Activated B cell treated with CpG ODN at 0.5 μM for 24 hours (primary cell): ENCODE data around the gene CEP95. TPM values are rescaled to one million over a fixed set of nuclear protein-coding genes. Genes with fewer than 3 reads are reported as not detected.

Source experiments
- ATAC-seq: fragments of 200-7000 bp; cut with Tn5 transposase; one replicate; pipeline ENCODE4 v1.10.0; 2021; ENCODE audit warnings: low read depth, mild to moderate bottlenecking, moderate library complexity
- CTCF ChIA-PET: fragments of 350-600 bp; sonication (Branson Sonifier 250); formaldehyde crosslinking; loops from one replicate; lab custom pipeline; 2021; ENCODE audit warnings: antibody characterized with exemption; lab: Charles Lee
- POLR2A ChIA-PET: fragments of 350-600 bp; sonication (Branson Sonifier 250); formaldehyde crosslinking; loops from one replicate; lab custom pipeline; 2021; ENCODE audit warnings: antibody characterized with exemption; lab: Charles Lee
- DNase-seq: peaks from one replicate; pipeline ENCODE4 v3.0.0; 2022
- H3K27ac Mint-ChIP-seq: one replicate; pipeline ENCODE4 v1.8.0; 2020; ENCODE audit warnings: mixed read lengths
- H3K27me3 Mint-ChIP-seq: one replicate; pipeline ENCODE4 v1.8.0; 2021; ENCODE audit warnings: mixed read lengths
- H3K36me3 Mint-ChIP-seq: one replicate; pipeline ENCODE4 v1.8.0; 2021; ENCODE audit warnings: low read depth, mixed read lengths
- H3K4me1 Mint-ChIP-seq: one replicate; pipeline ENCODE4 v1.8.0; 2021; ENCODE audit warnings: mixed read lengths
- H3K4me3 Mint-ChIP-seq: one replicate; pipeline ENCODE4 v1.8.0; 2020; ENCODE audit warnings: mild to moderate bottlenecking, mixed read lengths
- H3K9me3 Mint-ChIP-seq: one replicate; pipeline ENCODE4 v1.8.0; 2020; ENCODE audit warnings: mixed read lengths
- intact Hi-C: fragments of 100-400 bp; cut with micrococcal nuclease; formaldehyde crosslinking; loops from one replicate; pipeline ENCODE4 v1.15.1; 2024
- total RNA-seq: library from RNA; stranded (reverse); gene quantifications from 2 replicates; pipeline ENCODE4 v1.2.3, GENCODE V29; 2022
- TF ChIP-seq, protein P1 (sequence below): fragments of 200-600 bp; IDR thresholded peaks from one replicate; pipeline ENCODE4 v1.8.0; 2022; ENCODE audit warnings: antibody characterized with exemption, mild to moderate bottlenecking

The CEP95 gene
- total RNA-seq, 1 donor from 2014 or later, result 77.0 TPM

DNA sequence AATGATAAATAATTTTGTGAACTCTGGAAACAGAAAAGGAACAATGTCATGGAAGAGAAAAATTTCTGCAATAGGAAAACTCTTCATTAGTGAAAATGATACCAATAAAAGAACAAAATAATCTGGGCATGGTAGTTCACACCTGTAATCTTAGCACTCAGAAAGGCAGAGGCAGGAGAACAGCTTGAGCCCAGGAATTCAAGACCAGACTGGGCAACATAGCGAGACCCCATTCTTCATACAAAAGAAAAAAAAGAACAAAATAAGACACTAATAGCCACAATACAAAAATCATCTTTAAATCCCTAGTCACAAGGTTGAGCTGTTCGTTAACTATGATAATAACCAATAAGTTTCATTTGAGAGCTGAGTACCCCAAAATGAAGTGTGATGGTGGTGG, 18.5 kb upstream of the CEP95 start:
- peaks cover 78% of the 10 kb centered on the region for H3K36me3 Mint-ChIP-seq
- intact Hi-C loops, result no loop called here

DNA sequence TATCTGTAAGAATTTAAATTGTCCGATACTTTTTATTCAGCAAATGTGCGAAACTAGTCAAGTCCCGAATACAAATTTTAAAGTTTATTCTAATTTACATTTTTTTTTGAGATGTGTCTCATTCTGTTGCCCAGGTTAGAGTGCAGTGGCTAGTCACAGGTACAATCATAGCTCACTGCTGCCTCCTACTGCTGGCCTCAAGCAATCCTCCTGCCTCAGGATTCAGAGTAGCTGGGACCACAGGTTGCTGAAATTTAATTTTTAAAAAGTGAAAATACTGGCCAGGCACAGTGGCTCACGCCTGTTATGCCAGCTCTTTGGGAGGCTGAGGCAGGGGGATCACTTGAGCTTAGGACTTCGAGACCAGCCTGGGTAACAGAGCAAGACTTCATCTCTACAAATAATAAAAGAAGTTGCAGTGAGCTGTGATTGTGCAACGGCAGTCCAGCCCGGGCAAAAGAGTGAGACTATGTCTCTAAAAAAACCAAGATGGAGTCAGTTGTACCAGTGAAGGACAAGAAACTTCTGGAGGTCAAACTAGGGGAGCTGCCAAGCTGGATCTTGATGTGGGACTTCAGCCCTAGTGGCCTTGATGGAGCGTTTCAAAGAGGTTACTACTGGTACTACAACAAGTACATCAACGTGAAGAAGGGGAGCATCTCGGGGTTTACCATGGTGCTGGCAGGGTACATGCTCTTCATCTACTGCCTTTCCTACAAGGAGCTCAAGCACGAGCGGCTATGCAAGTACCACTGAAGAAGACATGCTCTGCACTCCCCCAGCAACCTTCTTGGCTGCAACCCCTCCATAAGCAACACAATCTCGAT, 15.5 kb upstream of the CEP95 start:
- Mint-ChIP-seq H3K4me1 (peaks cover 28% of the 10 kb centered on the region), H3K4me3 (no peak overlapping the region), H3K9me3 (no peaks in the 10 kb centered on the region), H3K36me3 (peaks cover 61% of the 10 kb centered on the region), H3K27ac (no peak overlapping the region), H3K27me3 (no peaks in the 10 kb centered on the region)
- ChIA-PET POLR2A (interaction anchor here (0.6 to 1.7 kb wide), 6 partner anchors 14 to 148 kb away, joined by 3 to 8 read pairs (median 5); partner anchors contain the start of genes CEP95 and DDX5), CTCF (interaction anchor here (0.6 to 5.7 kb wide), 20 partner anchors 8 to 187 kb away, joined by 3 to 174 read pairs (median 4); partner anchors contain the start of gene MILR1)
- DNase-seq (no peak), ATAC-seq (peak; percentile 72)
- intact Hi-C loops, result loop anchor here (1.0 to 5.0 kb wide), 3 partner anchors 71 to 184 kb away; no protein-coding TSS in a partner anchor
- TF ChIP-seq, protein P1, sequence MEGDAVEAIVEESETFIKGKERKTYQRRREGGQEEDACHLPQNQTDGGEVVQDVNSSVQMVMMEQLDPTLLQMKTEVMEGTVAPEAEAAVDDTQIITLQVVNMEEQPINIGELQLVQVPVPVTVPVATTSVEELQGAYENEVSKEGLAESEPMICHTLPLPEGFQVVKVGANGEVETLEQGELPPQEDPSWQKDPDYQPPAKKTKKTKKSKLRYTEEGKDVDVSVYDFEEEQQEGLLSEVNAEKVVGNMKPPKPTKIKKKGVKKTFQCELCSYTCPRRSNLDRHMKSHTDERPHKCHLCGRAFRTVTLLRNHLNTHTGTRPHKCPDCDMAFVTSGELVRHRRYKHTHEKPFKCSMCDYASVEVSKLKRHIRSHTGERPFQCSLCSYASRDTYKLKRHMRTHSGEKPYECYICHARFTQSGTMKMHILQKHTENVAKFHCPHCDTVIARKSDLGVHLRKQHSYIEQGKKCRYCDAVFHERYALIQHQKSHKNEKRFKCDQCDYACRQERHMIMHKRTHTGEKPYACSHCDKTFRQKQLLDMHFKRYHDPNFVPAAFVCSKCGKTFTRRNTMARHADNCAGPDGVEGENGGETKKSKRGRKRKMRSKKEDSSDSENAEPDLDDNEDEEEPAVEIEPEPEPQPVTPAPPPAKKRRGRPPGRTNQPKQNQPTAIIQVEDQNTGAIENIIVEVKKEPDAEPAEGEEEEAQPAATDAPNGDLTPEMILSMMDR, result no peak

More for the DNA sequence above, 18.5 kb upstream of the CEP95 start:
- no peak for DNase-seq
- H3K27me3 Mint-ChIP-seq, result no peaks in the 10 kb centered on the region
- ChIA-PET POLR2A (interaction anchor here (1.2 kb wide), 1 partner anchor 17 kb away, joined by 6 read pairs; no protein-coding TSS in a partner anchor), CTCF (interaction anchor here (1.6 to 5.7 kb wide), 2 partner anchors 39 to 70 kb away, joined by 3 to 174 read pairs; no protein-coding TSS in a partner anchor)
- H3K4me3 Mint-ChIP-seq, result no peak overlapping the region
- no peak for ATAC-seq
- peaks cover 4% of the 10 kb centered on the region for H3K4me1 Mint-ChIP-seq
- H3K27ac Mint-ChIP-seq, result no peak overlapping the region
- H3K9me3 Mint-ChIP-seq, result no peaks in the 10 kb centered on the region
- TF ChIP-seq, protein P1, result no peak

DNA sequence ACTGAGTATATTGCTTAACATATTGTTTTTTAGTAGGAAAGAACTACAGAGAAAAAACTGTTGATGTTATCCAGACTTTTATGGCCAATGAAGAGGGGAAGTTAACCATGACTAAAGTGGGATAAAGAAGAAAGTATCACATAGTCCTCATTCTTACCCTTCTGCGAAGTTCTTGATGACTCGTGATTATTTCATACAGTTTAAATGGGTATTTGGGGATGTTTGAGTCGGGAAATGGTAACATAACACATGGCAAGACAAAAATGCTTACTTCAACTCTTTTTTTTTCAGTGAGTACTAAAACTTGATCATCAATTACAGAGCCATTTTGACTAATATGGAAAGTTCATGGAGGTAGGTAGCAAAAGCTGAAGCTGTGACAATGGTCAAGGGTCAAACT, 14.8 kb upstream of the CEP95 start:
- Mint-ChIP-seq H3K9me3 (no peaks in the 10 kb centered on the region), H3K36me3 (peaks cover 65% of the 10 kb centered on the region), H3K4me1 (peaks cover 36% of the 10 kb centered on the region), H3K27me3 (no peaks in the 10 kb centered on the region), H3K27ac (no peak overlapping the region), H3K4me3 (no peak overlapping the region)
- ChIA-PET POLR2A (interaction anchor here (0.6 to 7.5 kb wide), 5 partner anchors 14 to 147 kb away, joined by 3 to 295 read pairs (median 5); partner anchors contain the start of genes CEP95 and DDX5), CTCF (interaction anchor here (0.8 to 5.7 kb wide), 7 partner anchors 10 to 86 kb away, joined by 3 to 174 read pairs (median 4); no protein-coding TSS in a partner anchor)
- ATAC-seq (no peak), DNase-seq (no peak)
- intact Hi-C loops, result loop anchor here (1.0 to 5.0 kb wide), 4 partner anchors 15 to 185 kb away; partner anchors contain the start of genes CEP95 and DDX5
- TF ChIP-seq, protein P1, result no peak

DNA sequence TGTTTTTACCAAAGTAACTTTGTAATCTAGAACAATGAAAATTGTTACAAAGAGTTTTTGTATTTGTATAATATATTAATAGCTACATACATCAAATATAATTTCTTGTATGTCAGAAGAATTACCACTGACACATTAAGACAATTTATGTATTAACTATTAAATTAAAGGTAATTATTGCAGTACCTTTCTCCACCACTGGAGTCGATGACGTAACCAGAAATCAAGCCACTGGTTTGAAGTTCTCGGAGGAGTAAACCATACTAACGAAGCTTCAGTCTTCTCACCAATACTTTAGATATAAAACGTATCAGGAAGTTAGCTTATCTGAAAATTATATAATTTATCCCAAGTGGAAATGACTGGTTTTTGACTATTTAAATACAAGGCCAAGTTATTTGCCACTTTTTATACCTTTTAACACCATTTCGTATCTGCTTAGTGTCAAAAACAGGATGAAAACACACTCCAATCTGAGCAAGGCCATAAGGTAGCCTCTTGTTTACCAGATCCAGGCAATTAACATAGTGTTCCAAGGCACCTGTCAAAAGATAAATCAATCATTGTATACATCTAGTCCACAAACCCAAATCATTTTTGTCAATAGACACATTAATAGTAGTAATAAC, 14.2 kb upstream of the CEP95 start:
- intact Hi-C loops, result loop anchor here (2.0 to 5.0 kb wide), 2 partner anchors 14 to 170 kb away; partner anchors contain the start of genes CEP95 and DDX5
- TF ChIP-seq, protein P1, result peak; percentile 85
- H3K9me3 Mint-ChIP-seq, result no peaks in the 10 kb centered on the region
- peaks cover 66% of the 10 kb centered on the region for H3K36me3 Mint-ChIP-seq
- no peak overlapping the region for H3K4me3 Mint-ChIP-seq
- H3K27ac Mint-ChIP-seq, result peak overlapping the region; percentile 24
- H3K4me1 Mint-ChIP-seq, result peaks cover 42% of the 10 kb centered on the region
- CTCF ChIA-PET, result interaction anchor here (0.6 to 5.7 kb wide), 5 partner anchors 15 to 74 kb away, joined by 3 to 174 read pairs (median 3); no protein-coding TSS in a partner anchor
- ATAC-seq (no peak), DNase-seq (no peak)
- POLR2A ChIA-PET, result interaction anchor here (7.5 kb wide), 1 partner anchor 14 kb away, joined by 295 read pairs; the partner anchor contains the start of genes CEP95 and DDX5
- no peaks in the 10 kb centered on the region for H3K27me3 Mint-ChIP-seq
